AML-193 (cell line): ENCODE data around the gene SMOC1.

Experiments
- DNase-seq, 2 experiments: peaks; one replicate each; lab custom pipeline; 2025; lab: John Stamatoyannopoulos, UW

The SMOC1 gene

DNA sequence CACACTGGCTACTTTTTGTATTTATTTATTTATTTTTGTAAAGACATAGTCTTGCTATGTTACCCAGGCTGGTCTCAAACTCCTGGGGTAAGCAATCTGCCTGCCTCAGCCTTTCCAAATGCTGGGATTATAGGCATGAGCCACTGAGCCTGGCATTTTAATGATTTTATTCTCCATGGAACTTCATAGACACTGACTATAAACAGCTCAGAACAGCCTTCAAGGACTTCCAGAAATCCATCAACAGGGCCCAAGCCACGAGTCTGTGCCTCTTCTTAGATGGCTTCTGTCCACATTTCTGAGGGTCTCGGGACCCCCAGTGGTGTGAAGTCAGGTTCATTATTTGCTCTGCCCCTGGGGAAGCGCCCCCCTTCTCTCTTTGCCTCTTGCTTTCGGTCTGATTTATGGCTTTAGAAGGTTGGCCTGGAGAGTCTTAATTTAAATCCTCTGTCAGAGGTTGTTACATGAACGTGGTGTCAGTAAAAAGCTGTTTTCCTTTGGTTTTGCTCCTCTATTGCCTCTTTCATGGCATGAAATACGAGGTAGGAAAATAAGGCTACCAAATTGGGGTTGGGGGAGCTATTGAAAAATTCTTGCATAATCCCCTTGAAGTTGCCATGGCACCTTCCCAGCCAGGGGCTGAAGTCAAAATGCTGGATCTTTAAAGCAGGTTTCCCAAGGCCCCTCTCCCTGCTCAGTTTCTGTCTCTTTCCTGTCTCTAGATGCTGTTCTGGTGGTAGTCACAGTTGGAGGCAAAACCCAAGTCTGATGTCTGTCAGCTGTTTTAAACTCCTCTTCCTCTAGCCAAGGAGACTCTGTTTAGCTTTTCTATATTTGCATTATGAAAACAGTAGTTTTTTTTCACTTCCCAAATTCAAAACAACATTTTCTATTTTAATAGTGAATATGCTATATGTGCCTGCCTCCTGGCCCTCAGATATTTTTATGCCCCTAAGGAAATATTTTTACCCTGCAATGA is 129.4 kb downstream of the SMOC1 start:
- DNase-seq = no peak

DNA sequence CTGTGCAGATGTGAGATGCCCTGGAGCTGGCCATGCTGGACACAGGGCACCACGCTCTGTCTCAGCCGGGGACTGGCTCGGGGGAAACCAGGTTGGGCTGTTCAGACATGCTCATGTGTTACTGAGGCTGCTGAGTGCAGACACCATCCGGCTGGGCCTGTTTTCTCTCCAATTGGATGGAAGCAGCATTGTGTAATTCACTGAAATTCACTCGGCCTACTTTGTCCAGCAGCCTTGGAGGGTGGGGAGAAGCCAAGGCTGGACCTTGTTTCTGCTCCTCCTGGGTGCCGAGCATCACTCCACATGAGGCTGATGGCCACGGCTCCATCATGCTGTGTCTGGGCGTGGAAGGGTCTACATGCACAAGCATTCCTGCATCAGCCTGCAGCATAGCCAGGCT is 130.7 kb downstream of the SMOC1 start:
- no peak for DNase-seq

DNA sequence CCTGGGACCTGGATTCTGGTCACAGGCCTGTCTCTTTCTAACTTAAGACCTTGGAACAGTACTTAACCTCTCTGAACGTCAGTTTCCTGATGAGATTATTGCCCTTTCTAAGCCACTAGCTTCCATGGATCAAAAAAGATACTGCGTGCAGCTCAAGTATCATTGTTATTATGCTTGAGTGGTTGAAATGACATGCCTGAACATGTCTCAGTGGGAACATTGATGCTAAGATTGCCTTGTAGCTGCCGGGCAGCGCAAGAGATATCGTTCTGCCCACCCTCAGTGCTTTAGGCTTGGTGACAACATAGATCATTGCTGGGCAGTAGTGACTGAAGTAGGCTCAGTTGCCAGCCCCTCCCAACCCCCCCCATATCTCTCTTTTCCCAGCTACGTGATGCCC is 131.9 kb downstream of the SMOC1 start:
- DNase-seq = no peak

DNA sequence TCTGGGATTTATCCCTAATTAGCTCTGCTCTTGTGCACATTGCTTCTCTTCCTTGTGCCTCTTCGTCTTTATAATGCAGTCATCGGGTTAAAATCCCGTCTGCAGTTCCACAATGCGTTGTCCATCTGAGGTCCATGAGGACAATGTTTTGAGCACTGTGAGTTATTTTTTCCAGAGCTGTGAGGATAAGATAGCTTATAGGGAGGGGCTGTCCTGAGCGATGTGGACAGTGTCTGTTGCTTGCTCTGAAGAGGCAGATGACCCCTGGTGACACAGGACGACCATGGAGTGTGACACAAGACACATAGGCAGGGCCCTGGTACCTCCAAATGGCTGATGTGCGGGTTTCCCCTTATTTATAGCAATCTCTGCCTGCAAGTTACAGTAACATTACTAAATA is 132.5 kb downstream of the SMOC1 start:
- no peak for DNase-seq

- DNase-seq = peak; percentile 9 to 11
These were observed 134.2 kb downstream of the SMOC1 start for GRCh38 chr14:70013271-70013873.

GRCh38 chr14:70014406-70015095 is 135.3 kb downstream of the SMOC1 start:
- no peak for DNase-seq

DNA sequence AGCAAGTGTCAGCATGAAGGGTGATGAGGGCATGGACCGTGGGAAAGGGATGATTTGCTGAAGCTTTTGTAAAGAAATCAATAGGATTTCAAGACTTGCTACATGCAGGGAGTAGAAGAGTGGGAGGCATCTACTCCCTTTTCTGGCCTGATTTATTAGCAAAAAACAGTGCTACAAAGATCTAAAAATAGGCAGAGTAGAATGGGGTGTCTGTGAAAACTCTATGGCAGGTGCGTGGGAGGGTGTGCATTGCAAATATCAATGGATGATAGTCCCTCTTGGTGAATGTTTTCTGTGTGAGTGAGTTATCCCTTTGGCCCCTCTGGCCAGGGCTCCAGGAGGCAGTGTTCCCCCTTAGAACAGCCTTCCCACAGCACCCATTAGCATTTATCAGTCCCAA is 139.0 kb downstream of the SMOC1 start:
- no peak for DNase-seq

DNA sequence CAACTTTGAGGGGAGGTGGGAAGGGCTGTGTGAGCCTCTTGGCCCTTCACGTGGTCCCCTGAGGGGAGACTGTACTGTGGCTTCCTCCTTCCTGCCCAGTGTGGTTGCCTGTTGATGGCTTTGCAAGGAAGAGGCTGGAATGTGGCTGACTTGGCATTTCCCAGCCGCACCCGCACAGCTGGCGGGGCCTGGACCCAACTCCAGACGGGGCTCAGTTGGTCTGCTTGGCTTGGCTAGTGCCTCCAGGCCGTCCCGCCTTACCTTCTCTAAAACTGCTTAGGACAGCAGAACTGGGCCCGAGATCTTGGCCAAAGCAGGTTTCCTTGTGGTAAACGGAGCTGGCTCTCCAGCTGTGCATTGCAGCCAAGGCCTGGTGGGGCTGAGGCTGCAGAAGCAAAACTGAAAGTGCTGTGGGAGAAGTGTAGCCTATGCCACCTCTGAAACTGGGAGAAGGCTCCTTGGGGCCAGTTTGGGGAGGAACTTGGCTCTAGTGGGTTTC is 139.5 kb downstream of the SMOC1 start:
- DNase-seq = no peak

- no peak for DNase-seq
These were observed 140.5 kb downstream of the SMOC1 start for GRCh38 chr14:70019695-70020094.

DNA sequence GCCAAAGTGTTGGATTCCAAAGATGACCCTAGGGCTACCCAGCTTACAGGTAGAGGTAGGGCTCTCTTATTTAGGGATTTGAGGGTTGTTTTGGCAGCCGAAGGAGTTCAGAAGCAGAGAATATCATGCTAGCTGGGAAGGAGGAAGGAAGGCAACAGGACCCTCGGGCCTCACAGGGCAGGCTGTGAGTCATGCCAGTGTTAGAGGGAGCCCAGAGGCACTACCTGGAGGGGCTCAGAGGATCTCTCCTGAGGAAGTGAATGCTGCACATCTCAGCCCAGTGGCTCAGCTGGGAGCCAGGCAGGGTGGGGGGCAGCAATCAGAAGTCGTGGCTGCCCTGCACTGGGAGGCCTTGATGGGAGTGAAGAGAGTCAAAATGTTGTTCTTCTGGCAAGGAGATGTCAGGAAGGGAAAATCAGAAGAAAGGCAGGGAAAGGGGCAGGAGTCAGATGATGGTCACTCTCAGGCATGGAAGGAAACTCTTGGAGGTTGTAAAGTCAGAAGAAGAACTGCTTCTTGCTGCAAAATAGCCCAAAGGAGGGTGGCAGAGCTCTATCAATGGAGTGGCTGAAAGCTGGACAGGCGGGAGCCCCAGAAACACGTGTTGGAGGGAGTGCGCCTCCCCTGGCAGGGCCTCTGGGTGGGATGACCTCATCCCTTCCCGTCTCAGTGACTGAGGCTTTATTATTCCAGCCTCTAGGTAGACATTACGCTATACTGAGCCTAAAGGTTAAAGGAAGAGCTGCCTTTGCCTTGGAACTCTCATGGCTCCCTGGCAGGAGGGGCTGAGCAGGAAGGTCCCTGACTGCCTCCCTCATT is 141.3 kb downstream of the SMOC1 start:
- no peak for DNase-seq

- no peak for DNase-seq
These were observed 142.5 kb downstream of the SMOC1 start for GRCh38 chr14:70021548-70022220.

- no peak for DNase-seq
These were observed 143.7 kb downstream of the SMOC1 start for GRCh38 chr14:70022771-70023445.

DNA sequence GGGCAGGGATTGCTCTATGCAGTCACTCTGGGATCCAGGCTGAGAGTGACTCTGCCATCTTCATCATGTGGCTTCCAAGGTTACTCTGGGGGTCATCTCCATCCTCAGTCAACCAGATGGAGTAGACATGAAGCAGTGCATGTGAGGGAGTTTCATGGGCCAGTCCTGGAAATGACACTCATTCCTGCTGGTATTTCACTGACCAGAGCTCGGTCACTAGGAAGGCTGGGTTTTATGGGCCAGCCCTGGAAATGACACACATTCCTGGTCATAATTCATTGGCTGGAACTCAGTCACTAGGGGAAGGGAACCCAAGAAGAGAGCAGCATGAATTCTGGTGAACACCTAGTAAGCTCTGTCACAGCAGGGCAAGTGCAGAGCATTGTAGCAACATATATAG is 144.7 kb downstream of the SMOC1 start:
- no peak for DNase-seq

GRCh38 chr14:70027785-70028428 is 148.7 kb downstream of the SMOC1 start:
- no peak for DNase-seq

GRCh38 chr14:70029296-70030132 is 150.3 kb downstream of the SMOC1 start:
- DNase-seq = no peak

DNA sequence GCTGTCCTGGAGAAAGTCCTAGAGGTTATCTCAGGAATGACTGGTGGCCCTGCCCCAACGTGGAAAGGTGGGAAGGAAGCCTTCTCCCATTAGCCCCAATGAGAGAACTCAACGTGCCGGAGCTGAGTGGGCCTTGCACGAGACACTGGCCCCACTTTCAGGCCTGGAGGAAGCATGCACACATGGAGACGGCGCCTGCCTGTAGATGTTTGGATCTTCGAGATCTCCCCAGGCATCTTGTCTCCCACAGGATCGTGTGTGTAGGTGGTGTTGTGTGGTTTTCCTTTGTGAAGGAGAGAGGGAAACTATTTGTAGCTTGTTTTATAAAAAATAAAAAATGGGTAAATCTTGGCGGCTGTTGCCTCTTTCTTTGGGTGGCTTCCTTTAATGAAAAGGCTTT is 152.8 kb downstream of the SMOC1 start:
- no peak for DNase-seq

DNA sequence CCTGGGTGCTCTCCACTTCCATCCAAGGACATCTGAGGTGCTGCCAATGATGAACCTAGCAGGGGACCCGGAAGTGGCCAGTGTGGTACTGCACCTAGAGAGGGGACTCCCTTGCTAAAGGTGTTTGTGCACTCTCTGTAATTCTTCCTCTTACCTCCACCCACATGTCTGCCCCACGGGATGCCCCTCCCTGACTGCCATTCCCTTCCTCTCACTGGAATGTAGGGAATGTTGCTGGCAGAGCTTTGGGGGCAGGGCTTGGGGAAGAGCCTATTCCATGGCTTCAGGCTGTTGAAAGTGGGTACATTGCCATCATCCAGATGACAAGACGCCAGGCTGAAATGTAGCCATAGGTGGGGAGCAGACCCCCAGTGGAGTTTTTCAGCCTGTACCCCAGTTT is 153.2 kb downstream of the SMOC1 start:
- no peak for DNase-seq

- no peak for DNase-seq
These were observed 153.9 kb downstream of the SMOC1 start for GRCh38 chr14:70033116-70033515.

GRCh38 chr14:70033561-70033960 is 154.3 kb downstream of the SMOC1 start:
- no peak for DNase-seq
